HG03139 (cell line): ENCODE data around the gene KCTD19.

ENCODE experiments used
- ATAC-seq: cut with Tn5 transposase; IDR thresholded peaks from one replicate; pipeline ENCODE4 v1.9.1; 2021; ENCODE audit not compliant: unreplicated experiment

The KCTD19 gene

DNA sequence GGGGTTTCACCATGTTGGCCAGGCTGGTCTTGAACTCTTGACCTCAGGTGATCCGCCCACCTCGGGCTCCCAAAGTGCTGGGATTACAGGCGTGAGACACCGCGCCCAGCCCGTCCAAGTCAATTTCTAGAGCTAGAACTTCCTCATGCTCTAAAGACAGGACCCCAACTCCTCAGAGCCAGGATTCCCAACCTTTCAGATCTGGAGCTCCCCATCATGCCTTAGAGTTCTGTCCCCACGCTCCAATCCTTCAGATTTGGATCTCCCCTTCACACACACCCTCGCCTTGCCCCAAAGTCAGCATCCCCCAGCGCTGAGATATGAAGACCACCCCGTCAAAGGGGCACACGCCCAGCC lies 448 bp downstream of the KCTD19 start:
- no peak for ATAC-seq

- ATAC-seq: no peak
Measured at GRCh38 chr16:67317853-67318252, 8.7 kb downstream of the KCTD19 start.

DNA sequence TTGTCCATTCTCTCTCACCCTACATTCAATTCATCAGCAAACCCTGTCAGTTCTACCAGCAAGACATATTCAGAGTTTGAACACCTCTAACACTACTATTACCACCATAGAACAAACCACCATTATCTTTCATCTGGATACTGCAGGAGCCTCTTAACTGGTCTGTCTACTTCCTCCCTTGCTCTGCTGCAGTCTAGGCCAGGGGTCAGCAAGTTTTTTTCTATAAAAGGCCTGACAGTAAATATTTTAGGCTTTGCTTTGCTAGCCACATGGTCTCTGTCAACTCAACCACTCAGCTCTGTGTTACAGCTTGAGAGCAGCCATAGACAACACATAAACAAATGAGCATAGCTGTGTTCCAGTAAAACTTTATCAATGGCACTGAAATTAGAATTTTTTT lies 13.8 kb downstream of the KCTD19 start:
- ATAC-seq: no peak

DNA sequence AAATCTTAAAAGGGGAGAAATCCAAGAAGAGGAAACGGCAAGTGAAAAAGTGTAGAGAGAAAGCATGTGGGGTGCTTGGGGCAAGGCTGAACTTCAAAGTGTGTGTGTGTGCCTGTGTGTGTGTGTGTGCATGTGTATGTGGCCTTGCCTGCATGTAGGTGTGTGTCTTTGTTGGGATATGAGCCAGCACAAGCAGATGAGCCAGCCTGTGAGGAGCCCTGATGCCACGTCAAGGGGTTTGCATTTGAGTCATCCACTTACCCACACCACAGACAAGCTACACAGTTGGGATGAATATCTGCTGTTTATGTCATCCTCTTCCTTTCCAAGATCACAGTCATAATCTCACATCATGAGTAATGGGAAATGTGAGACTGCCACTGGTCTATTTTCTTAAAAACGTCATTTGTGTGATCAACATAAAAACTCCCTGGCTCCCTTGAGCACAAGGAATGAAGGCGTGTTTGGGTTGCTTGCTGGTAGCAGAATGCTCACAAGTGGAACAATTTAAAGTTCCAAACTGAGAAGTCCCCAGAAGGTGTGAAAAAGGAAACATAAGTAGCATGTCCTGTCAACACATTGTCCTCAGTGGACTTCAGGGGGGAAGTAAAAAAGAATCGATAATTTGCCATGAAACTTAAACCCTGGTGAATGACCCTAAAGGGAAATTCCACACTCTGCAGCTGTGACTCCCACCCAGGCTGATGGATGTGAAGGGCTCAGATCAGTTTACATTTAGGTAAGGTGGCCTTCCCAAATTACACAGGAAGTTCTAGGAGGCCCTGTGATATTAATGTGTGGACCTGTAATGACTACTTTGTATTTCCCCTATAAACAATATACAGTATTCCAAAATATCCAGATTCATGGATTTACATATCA lies 14.7 kb downstream of the KCTD19 start:
- ATAC-seq: no peak

- no peak for ATAC-seq
Measured at GRCh38 chr16:67310561-67310960, 16.0 kb downstream of the KCTD19 start.

DNA sequence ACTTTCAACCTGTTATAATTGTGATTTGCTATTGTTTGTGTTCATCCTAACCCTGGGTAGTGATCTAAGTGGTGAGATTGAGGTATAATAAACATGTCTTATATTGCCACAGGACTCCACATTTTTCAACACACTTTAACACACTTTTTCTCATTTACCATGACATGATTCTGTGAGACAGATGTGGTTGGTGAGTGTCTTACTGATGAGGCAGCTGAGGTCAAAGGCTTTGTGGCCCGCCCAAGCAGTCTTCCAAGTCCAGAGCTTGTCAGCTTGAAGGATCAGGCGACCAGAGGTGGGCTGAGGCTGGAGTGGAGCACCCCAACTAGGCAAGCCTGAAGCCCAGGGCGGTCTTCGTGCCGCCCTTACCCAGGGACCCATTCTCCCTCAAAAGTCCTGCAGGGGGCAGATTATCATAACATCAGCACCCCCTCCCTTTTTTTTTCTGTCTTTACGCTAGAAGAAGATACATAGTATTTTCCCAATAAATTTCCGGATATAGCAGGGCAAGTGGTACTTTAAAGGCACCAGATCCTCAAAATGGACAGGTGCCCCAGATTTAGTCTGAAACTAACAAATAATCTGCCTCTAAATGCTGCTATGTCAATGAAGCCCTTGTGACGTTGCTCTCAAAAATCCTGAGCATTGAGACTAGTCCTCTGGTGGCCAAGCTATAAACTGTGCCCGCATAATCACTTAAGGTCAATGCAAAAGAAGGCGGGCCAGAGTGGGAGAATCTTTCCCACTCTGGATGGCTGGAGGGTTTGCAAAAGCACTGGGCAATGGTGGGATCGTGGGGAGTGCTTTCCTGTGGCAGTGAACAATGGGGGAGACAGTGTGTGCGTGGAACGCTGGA lies 21.1 kb downstream of the KCTD19 start:
- ATAC-seq: no peak

GRCh38 chr16:67304020-67304419 lies 22.5 kb downstream of the KCTD19 start:
- no peak for ATAC-seq

DNA sequence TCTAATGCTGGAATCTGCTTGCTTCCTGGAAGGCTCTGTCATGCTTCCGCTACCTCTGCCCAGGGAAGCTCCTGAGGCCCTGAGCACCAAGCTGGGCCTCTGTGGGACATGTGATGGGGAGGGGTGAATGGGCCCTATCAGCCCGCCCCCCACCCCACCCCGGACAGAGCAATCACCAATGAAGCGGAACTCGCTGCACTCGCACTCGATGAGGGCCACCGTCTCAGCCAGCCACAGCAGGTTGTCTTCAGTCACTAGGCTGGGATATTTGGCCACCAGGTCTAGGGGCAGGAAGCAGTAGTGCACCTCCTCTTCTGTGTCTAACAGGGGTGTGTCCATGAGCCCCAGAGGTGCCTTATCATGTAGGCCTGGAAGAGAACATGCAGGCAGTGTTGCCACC lies 23.6 kb downstream of the KCTD19 start:
- no peak for ATAC-seq

DNA sequence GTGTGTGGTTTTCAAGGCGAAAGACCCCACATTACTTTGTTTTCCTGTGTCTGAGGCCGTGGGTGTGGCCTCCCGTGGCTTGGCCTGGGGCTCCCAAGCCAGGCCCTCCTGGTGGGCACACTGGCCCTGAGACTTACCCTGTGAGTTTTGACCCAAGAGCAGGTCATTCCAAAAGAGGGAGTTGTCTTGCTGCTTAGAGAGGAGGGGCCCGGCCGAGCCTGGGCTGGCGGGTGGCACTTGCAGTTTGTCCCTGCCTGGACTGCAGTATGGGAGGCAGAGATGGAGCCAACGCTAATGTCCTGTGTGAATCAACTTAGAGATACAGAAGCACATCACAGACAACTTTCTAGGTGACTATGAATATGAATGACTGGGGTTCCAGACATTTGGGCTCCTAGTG lies 24.5 kb downstream of the KCTD19 start:
- no peak for ATAC-seq

DNA sequence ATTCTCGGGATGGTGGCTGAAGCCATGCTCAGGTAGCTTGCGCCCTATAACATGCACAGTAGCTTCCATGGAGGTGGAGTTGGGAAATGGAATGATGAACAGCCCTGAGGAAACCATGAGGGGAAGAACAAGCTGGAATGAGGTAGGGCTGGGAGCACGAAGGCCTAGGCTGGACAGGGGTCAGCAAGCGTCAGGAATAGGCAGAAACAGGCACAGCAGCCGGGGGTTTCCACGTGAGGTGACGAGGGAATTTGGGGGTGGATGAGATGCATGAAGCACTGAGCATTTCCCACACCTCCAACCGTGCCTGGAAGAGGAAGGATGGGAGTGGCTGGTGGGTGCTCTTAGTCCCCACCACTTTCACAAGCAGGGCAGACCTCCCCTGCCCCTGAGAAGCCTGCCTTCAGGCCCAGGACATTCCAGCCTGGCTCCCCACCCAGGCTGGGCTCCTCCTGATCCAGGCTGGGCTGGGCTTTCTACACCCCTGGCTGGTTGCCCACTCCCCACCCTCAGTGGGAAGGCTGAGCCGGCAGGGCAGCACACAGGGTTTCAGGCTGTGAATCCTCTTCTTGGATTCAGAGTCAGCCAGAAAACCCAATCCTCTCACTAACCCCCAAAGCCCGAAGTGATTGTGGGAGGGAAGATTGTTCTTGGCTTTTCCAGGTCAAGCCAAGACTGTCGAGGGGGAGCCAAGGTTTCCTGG lies 25.3 kb downstream of the KCTD19 start:
- no peak for ATAC-seq

- ATAC-seq: no peak
Measured at GRCh38 chr16:67299269-67299668, 27.3 kb downstream of the KCTD19 start.

DNA sequence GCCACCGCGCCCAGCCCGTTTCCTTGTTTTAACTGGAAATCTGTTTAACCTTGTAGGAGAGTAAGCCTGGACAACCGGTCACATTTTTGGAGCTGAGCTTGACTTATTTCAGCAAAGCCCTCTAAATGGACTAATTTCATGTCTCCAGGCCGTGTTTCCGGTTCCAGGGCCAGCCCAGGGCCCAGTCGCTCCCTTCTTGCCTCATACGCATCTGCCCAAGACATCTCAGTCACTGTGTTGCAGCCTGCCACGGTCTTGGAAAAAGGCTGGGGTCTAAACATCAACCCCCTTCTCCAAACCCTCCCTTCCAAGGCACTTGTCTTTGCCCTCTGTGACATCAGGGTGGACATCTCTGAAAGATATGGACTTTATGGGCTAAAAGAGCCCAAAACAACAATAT lies 28.3 kb downstream of the KCTD19 start:
- ATAC-seq: no peak

DNA sequence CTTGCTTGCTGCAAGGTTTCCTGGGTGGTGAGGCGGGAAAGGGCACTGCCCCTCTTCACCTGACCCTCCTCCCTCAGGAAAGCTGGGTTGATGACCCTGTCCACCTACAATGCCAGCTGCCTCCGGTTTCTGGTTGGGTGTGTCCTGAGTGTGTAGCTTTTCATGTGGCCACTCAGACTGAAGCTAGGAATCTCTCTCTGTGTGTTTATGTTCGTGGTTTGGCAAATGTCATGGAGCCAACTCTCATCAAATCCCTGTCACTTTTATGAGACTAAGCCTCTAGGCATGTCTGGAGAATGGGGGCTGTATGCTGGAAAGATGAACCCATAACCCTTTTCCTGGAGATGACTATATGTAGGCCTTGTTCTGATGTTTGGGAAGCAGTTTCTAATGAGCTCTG lies 30.1 kb downstream of the KCTD19 start:
- ATAC-seq: no peak

DNA sequence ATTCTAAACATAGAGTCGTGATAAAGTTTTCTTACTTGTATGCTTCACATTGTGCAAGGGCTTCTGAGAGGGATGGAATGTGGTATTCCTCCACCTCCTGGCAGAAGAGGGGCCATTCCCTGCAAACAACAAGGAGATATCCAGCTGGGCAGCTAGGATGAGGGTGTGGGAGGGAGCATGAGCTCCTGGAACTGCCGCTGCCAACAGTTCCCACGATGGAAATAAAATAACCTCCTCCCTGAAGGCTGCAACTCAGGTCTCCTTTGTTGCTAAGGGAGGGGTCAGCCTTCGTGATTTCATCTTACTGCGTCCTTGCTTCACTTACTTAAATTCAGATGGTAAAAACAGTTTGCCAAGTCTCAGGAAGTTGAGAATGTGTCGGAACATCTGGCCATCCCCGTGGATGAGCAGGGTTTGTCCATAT lies 31.6 kb downstream of the KCTD19 start:
- ATAC-seq: no peak

DNA sequence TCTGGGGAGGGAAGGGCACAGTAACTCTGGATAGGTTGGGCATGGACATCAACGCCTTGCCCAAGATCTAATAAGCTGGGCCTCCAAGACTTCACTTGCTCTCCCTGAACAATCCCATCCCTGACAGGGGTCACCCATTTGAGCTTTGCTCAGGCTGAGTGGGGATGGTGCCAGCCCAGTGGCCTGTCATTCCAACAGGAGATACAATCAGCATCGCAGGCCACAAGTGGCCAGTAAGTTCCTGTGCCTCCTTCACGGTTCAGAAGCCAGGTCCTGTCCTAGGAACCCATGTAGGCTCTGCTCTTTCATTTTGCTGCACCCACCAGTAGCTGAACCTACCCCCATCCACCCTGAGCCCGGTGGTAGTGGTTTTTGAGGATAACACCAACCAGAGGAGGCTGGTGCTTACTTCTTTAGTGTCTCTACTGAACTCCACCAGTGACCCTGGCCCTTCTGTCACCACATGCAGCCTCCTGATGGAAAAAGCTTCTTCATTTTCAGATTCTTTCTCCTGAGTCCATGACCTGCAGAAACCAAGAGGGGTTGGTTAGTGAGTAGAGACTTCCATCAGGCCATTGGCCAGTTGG lies 32.3 kb downstream of the KCTD19 start:
- no peak for ATAC-seq

DNA sequence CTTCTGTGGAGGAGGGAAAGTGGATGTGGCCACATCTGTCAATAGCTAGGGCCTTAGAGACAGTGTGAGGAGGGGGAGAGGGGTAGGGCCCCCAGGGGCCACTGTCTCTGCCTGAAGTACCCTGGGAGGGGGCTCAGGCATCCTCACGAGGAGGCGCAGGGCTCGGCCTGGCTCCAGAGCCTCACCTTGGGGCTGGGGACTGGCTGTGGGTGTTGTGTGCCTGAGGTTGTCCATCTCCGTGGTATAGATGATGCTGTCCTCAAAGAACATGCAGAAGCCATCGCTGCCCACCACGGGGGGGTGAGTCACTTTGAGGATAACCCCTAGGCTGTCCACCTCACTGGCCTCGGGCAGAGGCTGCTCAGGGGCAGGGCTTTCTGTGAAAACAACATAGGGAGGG lies 35.1 kb downstream of the KCTD19 start:
- ATAC-seq: no peak

GRCh38 chr16:67287960-67288359 lies 38.6 kb downstream of the KCTD19 start:
- ATAC-seq: no peak

DNA sequence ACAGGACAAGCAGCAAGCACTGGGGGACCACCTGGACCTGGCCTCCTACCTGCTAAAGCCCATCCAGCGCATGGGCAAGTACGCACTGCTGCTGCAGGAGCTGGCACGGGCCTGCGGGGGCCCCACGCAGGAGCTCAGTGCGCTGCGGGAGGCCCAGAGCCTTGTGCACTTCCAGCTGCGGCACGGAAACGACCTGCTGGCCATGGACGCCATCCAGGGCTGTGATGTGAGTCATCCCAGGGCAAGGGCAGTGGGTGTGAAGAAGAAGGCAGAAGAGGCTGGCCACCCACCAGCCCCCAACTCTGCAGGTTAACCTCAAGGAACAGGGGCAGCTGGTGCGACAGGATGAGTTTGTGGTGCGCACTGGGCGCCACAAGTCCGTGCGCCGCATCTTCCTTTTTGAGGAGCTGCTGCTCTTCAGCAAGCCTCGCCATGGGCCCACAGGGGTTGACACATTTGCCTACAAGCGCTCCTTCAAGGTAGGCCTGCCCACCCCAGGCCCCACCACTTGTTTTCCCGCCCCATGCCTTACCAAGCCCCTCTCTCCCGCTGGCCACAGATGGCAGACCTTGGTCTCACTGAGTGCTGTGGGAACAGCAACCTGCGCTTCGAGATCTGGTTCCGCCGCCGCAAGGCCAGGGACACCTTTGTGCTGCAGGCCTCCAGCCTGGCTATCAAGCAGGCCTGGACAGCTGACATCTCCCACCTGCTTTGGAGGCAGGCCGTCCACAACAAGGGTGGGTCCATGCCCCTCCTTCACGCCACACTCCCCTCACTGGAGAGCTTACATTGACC lies 39.9 kb downstream of the KCTD19 start:
- ATAC-seq: no peak

- no peak for ATAC-seq
Measured at GRCh38 chr16:67284699-67285646, 41.6 kb downstream of the KCTD19 start.
